MM.1S (cell line): Measurements from ENCODE around the gene RIOK2.
A peak's percentile ranks its signal among the peaks of the same experiment; 100 is the strongest.

Source experiments
- DNase-seq: peaks from one replicate; pipeline ENCODE4 v3.0.0-alpha.2; 2015
- H2AFZ ChIP-seq: fragments of 300-600 bp; sonication (generic); 2 replicates; pipeline ENCODE4 v1.6.0; 2016; ENCODE audit warnings: antibody characterized with exemption, low read length
- H3F3A ChIP-seq: fragments of 300-600 bp; sonication (generic); 2 replicates; pipeline ENCODE4 v1.6.1; 2016; ENCODE audit warnings: mild to moderate bottlenecking, antibody characterized with exemption, low read length, moderate library complexity, mixed read lengths; ENCODE audit not compliant: insufficient read depth
- H3K27ac ChIP-seq: fragments of 300-600 bp; sonication (generic); 2 replicates; pipeline ENCODE4 v1.5.1; 2016; ENCODE audit warnings: mild to moderate bottlenecking, low read length
- H3K27me3 ChIP-seq: fragments of 300-600 bp; sonication (generic); replicated peaks from 2 replicates; pipeline ENCODE4 v1.6.0; 2016; ENCODE audit warnings: low read length; ENCODE audit not compliant: insufficient read depth
- H3K36me3 ChIP-seq: fragments of 300-600 bp; sonication (generic); replicated peaks from 2 replicates; pipeline ENCODE4 v1.6.1; 2016; ENCODE audit warnings: mild to moderate bottlenecking, low read length, mixed read lengths; ENCODE audit not compliant: insufficient read depth
- H3K4me1 ChIP-seq: fragments of 300-600 bp; sonication (generic); 2 replicates; pipeline ENCODE4 v1.6.1; 2016; ENCODE audit warnings: low read length, mixed read lengths
- H3K4me2 ChIP-seq: fragments of 300-600 bp; sonication (generic); 2 replicates; pipeline ENCODE4 v1.6.0; 2016; ENCODE audit warnings: low read depth, low read length
- H3K4me3 ChIP-seq: fragments of 300-600 bp; sonication (generic); 2 replicates; pipeline ENCODE4 v1.5.1; 2016; ENCODE audit warnings: low read length, mixed read lengths
- H3K79me2 ChIP-seq: fragments of 300-600 bp; sonication (generic); 2 replicates; pipeline ENCODE4 v1.6.1; 2016; ENCODE audit warnings: mixed run types, low read length, mixed read lengths
- H3K9ac ChIP-seq: fragments of 300-600 bp; sonication (generic); 2 replicates; pipeline ENCODE4 v1.6.1; 2016; ENCODE audit warnings: low read length, mixed read lengths
- H3K9me2 ChIP-seq: fragments of 300-600 bp; sonication (generic); replicated peaks from 2 replicates; pipeline ENCODE4 v1.6.1; 2016; ENCODE audit warnings: mild to moderate bottlenecking, low read length, mixed read lengths; ENCODE audit not compliant: insufficient read depth
- H3K9me3 ChIP-seq: fragments of 300-600 bp; sonication (generic); replicated peaks from 2 replicates; pipeline ENCODE4 v1.6.1; 2016; ENCODE audit warnings: mild to moderate bottlenecking, low read length, mixed read lengths; ENCODE audit not compliant: insufficient read depth
- H4K20me1 ChIP-seq: fragments of 300-600 bp; sonication (generic); 2 replicates; pipeline ENCODE4 v1.6.1; 2016; ENCODE audit warnings: mild to moderate bottlenecking, low read length, moderate library complexity, mixed read lengths; ENCODE audit not compliant: insufficient read depth
- CTCF ChIP-seq: fragments of 300-600 bp; sonication (generic); IDR thresholded peaks from 2 replicates; pipeline ENCODE4 v1.5.1; 2016; ENCODE audit warnings: antibody characterized with exemption, low read length, mixed read lengths
- EZH2 ChIP-seq: fragments of 300-600 bp; sonication (generic); optimal IDR thresholded peaks from 2 replicates; pipeline ENCODE3; 2017; ENCODE audit warnings: low read depth, mild to moderate bottlenecking, antibody characterized with exemption, low read length, mixed read lengths
- EZH2phosphoT487 ChIP-seq: fragments of 300-600 bp; sonication (generic); IDR thresholded peaks from 2 replicates; pipeline ENCODE4 v1.6.1; 2018; ENCODE audit warnings: antibody characterized with exemption, low read length

RIOK2 gene

GRCh38 chr5:97171703-97172102 is 11.3 kb downstream of the RIOK2 start:
- Histone ChIP-seq H3K79me2 (no peaks in the 10 kb centered on the region), H4K20me1 (no peaks in the 10 kb centered on the region), H3K36me3 (0 out of 2 replicates have a peak, but pooled peaks cover 3% of the 10 kb centered on the region), H3K9me3 (no peaks in the 10 kb centered on the region), H3K27ac (no peak overlapping the region), H3K9me2 (no peaks in the 10 kb centered on the region), H3K9ac (no peak overlapping the region), H3K4me1 (peaks cover 12% of the 10 kb centered on the region; the same call in 1 of the 2 replicates), H3K4me3 (no peak overlapping the region), H3F3A (peaks cover 16% of the 10 kb centered on the region), H3K27me3 (no peaks in the 10 kb centered on the region), H3K4me2 (no peak overlapping the region), H2AFZ (no peak overlapping the region)
- TF ChIP-seq CTCF = no peak
- no peak for TF ChIP-seq EZH2phosphoT487
- no peak for TF ChIP-seq EZH2
- DNase-seq = no peak

DNA sequence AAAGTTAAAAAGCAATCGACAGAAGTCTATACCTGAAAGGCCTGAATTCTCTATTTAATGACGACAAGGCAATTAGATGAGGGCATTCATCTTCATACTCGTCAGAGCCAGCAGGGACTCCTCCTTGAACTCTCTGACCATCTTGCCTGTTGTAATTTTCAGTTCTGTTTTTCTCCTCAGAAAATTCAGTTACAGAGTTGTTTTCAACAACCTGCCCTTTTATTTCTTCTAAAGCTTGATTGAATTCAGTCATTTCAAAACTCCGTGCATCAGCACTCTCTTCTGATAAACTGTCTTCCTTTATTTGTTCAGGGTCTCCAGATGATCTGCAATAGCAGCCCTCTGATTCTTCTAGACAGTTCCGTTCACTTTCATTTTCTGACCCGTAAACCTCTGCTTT is 15.6 kb downstream of the RIOK2 start:
- no peak overlapping the region for H2AFZ ChIP-seq
- no peaks in the 10 kb centered on the region for H4K20me1 ChIP-seq
- H3K27ac ChIP-seq = peak overlapping the region; percentile 37; the same call in 1 of the 2 replicates
- H3K79me2 ChIP-seq = no peaks in the 10 kb centered on the region
- no peaks in the 10 kb centered on the region for H3K9me2 ChIP-seq
- H3F3A ChIP-seq = peaks cover 20% of the 10 kb centered on the region
- H3K4me3 ChIP-seq = peak overlapping the region; percentile 29
- no peak for TF ChIP-seq CTCF
- TF ChIP-seq EZH2 = no peak
- TF ChIP-seq EZH2phosphoT487 = no peak
- H3K36me3 ChIP-seq = no peaks in the 10 kb centered on the region; the same call in 1 of the 2 replicates
- no peak overlapping the region; the same call in 1 of the 2 replicates for H3K9ac ChIP-seq
- H3K27me3 ChIP-seq = no peaks in the 10 kb centered on the region
- DNase-seq = peak; percentile 25
- no peaks in the 10 kb centered on the region for H3K9me3 ChIP-seq
- H3K4me1 ChIP-seq = peaks cover 12% of the 10 kb centered on the region; the same call in 1 of the 2 replicates
- H3K4me2 ChIP-seq = peak overlapping the region; percentile 67

DNA sequence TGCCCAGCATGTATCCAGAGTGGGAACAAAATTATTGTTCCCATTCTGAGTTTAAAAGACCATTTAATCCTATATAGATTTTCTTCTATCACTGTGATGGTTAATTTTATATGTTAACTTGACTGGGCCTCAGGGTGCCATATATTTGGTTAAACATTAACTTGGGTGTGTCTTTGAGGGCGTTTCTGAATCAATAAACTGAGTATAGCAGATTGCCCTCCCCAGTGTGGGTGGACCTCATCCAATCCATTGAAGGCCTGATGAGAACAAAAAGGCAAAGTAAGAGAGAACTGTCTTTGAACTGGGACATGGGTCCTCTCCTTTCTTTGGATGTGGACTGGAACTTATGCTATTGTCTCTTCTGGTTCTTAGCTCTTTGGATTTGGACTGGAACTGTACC is 17.3 kb downstream of the RIOK2 start:
- H3K27me3 ChIP-seq = no peaks in the 10 kb centered on the region
- H3K9me3 ChIP-seq = no peaks in the 10 kb centered on the region
- no peaks in the 10 kb centered on the region for H4K20me1 ChIP-seq
- no peak for TF ChIP-seq EZH2phosphoT487
- TF ChIP-seq CTCF = no peak
- no peak for TF ChIP-seq EZH2
- no peaks in the 10 kb centered on the region for H3K79me2 ChIP-seq
- no peak overlapping the region for H2AFZ ChIP-seq
- no peaks in the 10 kb centered on the region; the same call in 1 of the 2 replicates for H3K36me3 ChIP-seq
- no peak overlapping the region for H3K27ac ChIP-seq
- H3K4me2 ChIP-seq = no peak overlapping the region
- no peak for DNase-seq
- H3K9me2 ChIP-seq = no peaks in the 10 kb centered on the region
- no peak overlapping the region for H3K9ac ChIP-seq
- peaks cover 12% of the 10 kb centered on the region; the same call in 1 of the 2 replicates for H3K4me1 ChIP-seq
- H3K4me3 ChIP-seq = no peak overlapping the region
- H3F3A ChIP-seq = peaks cover 22% of the 10 kb centered on the region
